ENCODE results near the gene GNA14.
"Not testable (repeated sequence)": the region's sequence is repeated elsewhere in the genome, so short reads cannot be mapped to it uniquely, and the experiment has no call there.

Gene GNA14

DNA sequence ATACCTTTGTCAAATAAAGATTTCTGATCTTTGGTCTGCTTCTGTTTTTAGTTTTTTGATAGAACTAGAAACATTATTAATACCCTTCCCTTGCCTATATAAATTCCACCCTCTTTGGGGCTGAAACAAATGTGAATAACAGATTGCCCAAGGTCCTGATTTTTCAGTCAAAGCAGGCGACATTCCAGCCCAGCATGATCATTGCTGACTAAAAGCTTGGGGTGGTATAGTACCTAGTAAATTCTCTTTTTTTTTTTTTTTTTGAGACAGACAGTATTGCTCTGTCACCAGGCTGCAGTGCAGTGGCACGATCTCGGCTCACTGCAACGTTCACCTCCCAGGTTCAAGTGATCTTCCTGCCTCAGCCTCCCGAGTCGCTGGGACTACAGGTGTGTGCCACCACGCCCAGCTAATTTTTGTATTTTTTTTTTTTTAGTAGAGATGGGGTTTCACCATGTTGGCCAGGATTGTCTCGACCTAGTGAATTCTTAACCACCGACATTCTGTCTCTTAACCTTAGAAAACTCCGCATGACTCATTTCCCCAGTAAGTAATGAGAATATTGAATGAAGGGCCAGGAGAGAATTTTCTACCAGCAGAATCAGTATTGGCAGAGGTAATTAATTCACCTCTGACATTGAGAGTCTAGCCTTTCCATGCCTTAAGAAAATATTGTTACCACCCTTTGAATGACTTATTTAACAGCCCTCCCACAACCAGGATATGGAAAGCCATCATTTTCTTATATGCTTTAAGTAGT lies 226.4 kb downstream of the GNA14 start:
- TF ChIP-seq, protein P1, sequence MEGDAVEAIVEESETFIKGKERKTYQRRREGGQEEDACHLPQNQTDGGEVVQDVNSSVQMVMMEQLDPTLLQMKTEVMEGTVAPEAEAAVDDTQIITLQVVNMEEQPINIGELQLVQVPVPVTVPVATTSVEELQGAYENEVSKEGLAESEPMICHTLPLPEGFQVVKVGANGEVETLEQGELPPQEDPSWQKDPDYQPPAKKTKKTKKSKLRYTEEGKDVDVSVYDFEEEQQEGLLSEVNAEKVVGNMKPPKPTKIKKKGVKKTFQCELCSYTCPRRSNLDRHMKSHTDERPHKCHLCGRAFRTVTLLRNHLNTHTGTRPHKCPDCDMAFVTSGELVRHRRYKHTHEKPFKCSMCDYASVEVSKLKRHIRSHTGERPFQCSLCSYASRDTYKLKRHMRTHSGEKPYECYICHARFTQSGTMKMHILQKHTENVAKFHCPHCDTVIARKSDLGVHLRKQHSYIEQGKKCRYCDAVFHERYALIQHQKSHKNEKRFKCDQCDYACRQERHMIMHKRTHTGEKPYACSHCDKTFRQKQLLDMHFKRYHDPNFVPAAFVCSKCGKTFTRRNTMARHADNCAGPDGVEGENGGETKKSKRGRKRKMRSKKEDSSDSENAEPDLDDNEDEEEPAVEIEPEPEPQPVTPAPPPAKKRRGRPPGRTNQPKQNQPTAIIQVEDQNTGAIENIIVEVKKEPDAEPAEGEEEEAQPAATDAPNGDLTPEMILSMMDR (IDR thresholded peaks at IDR 0.05; ENCODE audit: low read depth, low read length, missing control alignments): no peak
- DNase-seq (ENCODE audit: extremely low read depth, low read depth): no peak
- H3K4me3 ChIP-seq (replicated peaks; ENCODE audit: low read depth, low read length): no peak overlapping the region

DNA sequence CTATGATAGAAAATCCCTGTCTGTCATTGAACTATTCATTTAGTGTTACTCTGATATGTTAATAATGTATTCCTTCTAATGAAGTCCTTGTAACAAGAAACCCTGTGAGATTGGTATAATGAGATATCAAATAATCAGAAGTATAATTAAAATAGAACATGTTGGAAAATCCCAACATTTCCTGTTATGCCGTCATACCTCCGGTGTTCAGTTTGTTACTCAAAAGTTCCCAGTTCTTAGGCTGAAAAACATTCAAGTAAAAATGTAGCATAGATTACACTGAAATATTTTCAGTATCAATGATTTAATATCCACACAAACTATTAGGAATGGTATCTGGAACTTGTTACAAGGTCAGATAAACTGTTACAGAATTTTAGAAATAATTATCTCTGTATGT lies 227.5 kb downstream of the GNA14 start:
- TF ChIP-seq, protein P1 (IDR thresholded peaks at IDR 0.05; ENCODE audit: low read depth, low read length, missing control alignments): no peak
- no peak for DNase-seq (ENCODE audit: extremely low read depth, low read depth)
- H3K4me3 ChIP-seq (replicated peaks; ENCODE audit: low read depth, low read length): no peak overlapping the region

DNA sequence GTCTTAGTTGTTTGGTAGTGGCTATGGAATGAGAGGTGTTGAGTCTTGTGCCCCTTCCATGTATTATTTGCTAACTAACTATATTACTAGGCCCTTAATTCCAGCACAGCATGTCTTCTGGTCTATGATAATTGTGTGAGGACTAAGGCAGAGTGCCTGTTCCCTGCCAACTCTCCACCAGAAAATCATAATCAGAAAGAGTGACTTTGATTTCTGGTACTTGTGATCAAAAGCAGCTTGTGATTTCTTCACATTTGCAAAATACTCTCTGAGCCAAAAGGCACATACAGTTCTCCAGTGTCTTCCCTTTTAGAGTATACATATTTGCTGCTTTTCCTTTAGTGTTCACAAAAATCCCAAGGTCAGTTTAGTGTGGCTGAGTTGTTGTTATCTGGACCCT lies 229.9 kb downstream of the GNA14 start:
- TF ChIP-seq, protein P1 (IDR thresholded peaks at IDR 0.05; ENCODE audit: low read depth, low read length, missing control alignments): no peak
- DNase-seq (ENCODE audit: extremely low read depth, low read depth): no peak
- H3K4me3 ChIP-seq (replicated peaks; ENCODE audit: low read depth, low read length): no peak overlapping the region

DNA sequence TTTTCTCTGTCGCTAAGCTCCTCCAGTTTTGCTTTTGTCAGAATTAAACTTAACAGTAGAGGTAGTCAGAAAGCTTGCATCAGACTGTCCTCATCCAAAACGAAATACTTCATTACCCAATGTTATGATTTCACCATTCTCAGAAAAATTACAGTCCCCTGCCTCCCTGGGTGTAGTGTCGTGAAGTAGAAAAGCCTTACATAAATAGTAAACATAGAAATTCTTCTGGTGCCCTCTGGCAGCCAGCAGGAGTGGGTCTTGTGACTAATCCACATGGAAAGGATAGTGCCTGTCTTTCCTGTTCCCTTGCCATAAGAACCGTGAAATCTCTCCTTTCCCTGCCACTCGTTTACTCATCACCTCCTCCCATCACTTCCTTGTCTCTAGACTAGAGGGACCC lies 230.6 kb downstream of the GNA14 start:
- DNase-seq (ENCODE audit: extremely low read depth, low read depth): no peak
- TF ChIP-seq, protein P1 (IDR thresholded peaks at IDR 0.05; ENCODE audit: low read depth, low read length, missing control alignments): no peak
- H3K4me3 ChIP-seq (replicated peaks; ENCODE audit: low read depth, low read length): no peak overlapping the region

DNA sequence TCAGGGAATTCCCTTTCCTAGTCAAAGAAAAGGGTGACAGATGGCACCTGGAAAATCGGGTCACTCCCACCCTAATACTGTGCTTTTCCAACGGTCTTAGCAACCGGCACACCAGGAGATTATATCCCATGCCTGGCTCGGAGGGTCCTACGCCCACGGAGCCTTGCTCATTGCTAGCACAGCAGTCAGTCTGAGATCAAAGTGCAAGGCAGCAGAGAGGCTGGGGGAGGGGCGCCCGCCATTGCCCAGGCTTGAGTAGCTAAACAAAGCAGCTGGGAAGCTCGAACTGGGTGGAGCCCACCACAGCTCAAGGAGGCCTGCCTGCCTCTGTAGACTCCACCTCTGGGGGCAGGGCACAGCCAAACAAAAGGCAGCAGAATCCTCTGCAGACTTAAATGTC lies 239.6 kb downstream of the GNA14 start:
- not testable (repeated sequence) for DNase-seq (ENCODE audit: extremely low read depth, low read depth); H3K4me3 ChIP-seq (replicated peaks; ENCODE audit: low read depth, low read length)

DNA sequence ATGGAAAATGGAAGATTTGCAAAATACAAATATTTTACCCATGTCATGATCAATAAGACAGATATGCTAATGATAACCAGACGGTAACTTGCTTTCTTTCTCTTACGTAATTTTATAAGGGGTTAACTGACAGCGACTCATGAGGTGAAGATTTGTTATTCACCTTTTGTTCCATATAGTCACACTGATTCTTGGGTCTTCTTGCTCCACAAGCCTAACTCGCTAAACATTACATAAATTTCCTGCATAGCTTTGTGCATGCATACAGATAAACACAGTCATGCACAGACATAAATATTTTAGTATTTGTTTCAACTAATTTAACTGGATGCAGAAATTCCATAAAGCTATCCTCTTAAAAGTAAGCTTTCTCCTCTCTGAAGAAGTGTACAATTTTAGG lies 244.9 kb downstream of the GNA14 start:
- TF ChIP-seq, protein P1 (IDR thresholded peaks at IDR 0.05; ENCODE audit: low read depth, low read length, missing control alignments): no peak
- H3K4me3 ChIP-seq (replicated peaks; ENCODE audit: low read depth, low read length): no peak overlapping the region
- DNase-seq (ENCODE audit: extremely low read depth, low read depth): no peak

DNA sequence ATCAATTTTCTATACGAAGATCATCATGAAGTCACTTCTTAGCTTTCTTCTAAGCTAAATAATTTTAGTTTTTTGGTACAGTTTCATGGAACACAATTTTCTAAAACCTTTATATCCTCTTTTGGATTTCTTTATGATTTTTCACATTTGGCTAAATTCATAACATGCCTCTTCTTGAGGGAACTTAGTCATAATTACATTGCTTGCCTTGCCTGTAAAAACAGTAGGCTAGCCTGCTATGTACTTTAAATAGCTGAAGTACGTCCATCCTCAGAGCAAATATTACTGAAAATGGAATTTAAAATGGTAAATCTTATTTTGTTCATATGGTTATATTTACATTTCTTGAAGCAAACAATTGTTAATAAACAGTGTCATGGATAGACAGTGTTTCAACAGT lies 245.8 kb downstream of the GNA14 start:
- no peak for DNase-seq (ENCODE audit: extremely low read depth, low read depth)
- no peak overlapping the region for H3K4me3 ChIP-seq (replicated peaks; ENCODE audit: low read depth, low read length)
- TF ChIP-seq, protein P1 (IDR thresholded peaks at IDR 0.05; ENCODE audit: low read depth, low read length, missing control alignments): no peak
